Astrocyte (in vitro differentiated cells and primary cell): ENCODE results near the gene EIF1AD. TPM values are rescaled to one million over a fixed set of nuclear protein-coding genes. Genes with fewer than 3 reads are reported as not detected.

ENCODE experiments used
- DNase-seq: peaks from one replicate; pipeline ENCODE4 v3.0.0-alpha.2; 2010; ENCODE audit warnings: low read depth
- FAIRE-seq: peaks from 2 replicates; lab custom pipeline; 2011; peaks lifted over from hg19 to GRCh38; lab: Jason Lieb, UNC
- H2AFZ ChIP-seq: 2 replicates; pipeline ENCODE4 v1.6.0; 2012; ENCODE audit warnings: low read depth, low read length, inconsistent platforms
- H3K27ac ChIP-seq: 2 replicates; pipeline ENCODE4 v1.5.1; 2011; ENCODE audit warnings: low read depth, low read length, inconsistent platforms
- H3K27me3 ChIP-seq: 2 replicates; pipeline ENCODE4 v1.6.0; 2011; ENCODE audit warnings: low read length, inconsistent platforms; ENCODE audit not compliant: insufficient read depth
- H3K36me3 ChIP-seq: 2 replicates; pipeline ENCODE4 v1.5.1; 2011; ENCODE audit warnings: low read length, inconsistent platforms; ENCODE audit not compliant: insufficient read depth
- H3K4me1 ChIP-seq: 2 replicates; pipeline ENCODE4 v1.5.1; 2011; ENCODE audit warnings: low read length, inconsistent platforms; ENCODE audit not compliant: insufficient read depth
- H3K4me2 ChIP-seq: 2 replicates; pipeline ENCODE4 v1.6.0; 2012; ENCODE audit warnings: low read length, inconsistent platforms
- H3K4me3 ChIP-seq: 2 replicates; pipeline ENCODE4 v1.5.1; 2011; ENCODE audit warnings: low read depth, mild to moderate bottlenecking, low read length, inconsistent platforms; ENCODE audit not compliant: insufficient read depth
- H3K79me2 ChIP-seq: 2 replicates; pipeline ENCODE4 v1.6.0; 2012; ENCODE audit warnings: mild to moderate bottlenecking, low read length, inconsistent platforms; ENCODE audit not compliant: insufficient read depth
- H3K9ac ChIP-seq: 2 replicates; pipeline ENCODE4 v1.6.0; 2012; ENCODE audit warnings: mild to moderate bottlenecking, low read length, inconsistent platforms
- H3K9me3 ChIP-seq: 2 replicates; pipeline ENCODE4 v1.5.1; 2012; ENCODE audit warnings: low read depth, mild to moderate bottlenecking, low read length, inconsistent platforms; ENCODE audit not compliant: insufficient read depth
- H4K20me1 ChIP-seq: 2 replicates; pipeline ENCODE4 v1.6.0; 2012; ENCODE audit warnings: low read length, inconsistent platforms; ENCODE audit not compliant: insufficient read depth
- H3K27ac Mint-ChIP-seq: one replicate; pipeline ENCODE4 v1.8.0; 2021; ENCODE audit warnings: mild to moderate bottlenecking, mixed read lengths; ENCODE audit not compliant: unreplicated experiment
- H3K27me3 Mint-ChIP-seq: one replicate; pipeline ENCODE4 v1.8.0; 2021; ENCODE audit warnings: low read depth, mixed read lengths; ENCODE audit not compliant: unreplicated experiment
- H3K36me3 Mint-ChIP-seq: one replicate; pipeline ENCODE4 v1.8.0; 2021; ENCODE audit warnings: low read depth, mixed read lengths; ENCODE audit not compliant: unreplicated experiment
- H3K4me1 Mint-ChIP-seq: one replicate; pipeline ENCODE4 v1.8.0; 2021; ENCODE audit warnings: low read depth, mixed read lengths; ENCODE audit not compliant: unreplicated experiment
- H3K4me3 Mint-ChIP-seq: one replicate; pipeline ENCODE4 v1.8.0; 2021; ENCODE audit warnings: mild to moderate bottlenecking, moderate library complexity, mixed read lengths; ENCODE audit not compliant: unreplicated experiment
- H3K9me3 Mint-ChIP-seq: one replicate; pipeline ENCODE4 v1.8.0; 2021; ENCODE audit warnings: mild to moderate bottlenecking, mixed read lengths; ENCODE audit not compliant: unreplicated experiment
- CTCF ChIP-seq: IDR thresholded peaks from 2 replicates; pipeline ENCODE4 v1.5.1; 2011; ENCODE audit warnings: low read depth, mild to moderate bottlenecking, inconsistent platforms, low read length, moderate library complexity; ENCODE audit not compliant: insufficient read depth
- EZH2 ChIP-seq: IDR thresholded peaks from 2 replicates; pipeline ENCODE4 v1.6.1; 2012; ENCODE audit warnings: mild to moderate bottlenecking, low read length, inconsistent platforms; ENCODE audit not compliant: insufficient read depth
- total RNA-seq: library from RNA; stranded (reverse); gene quantifications from 2 replicates; pipeline ENCODE4 v1.2.1, GENCODE V29; 2021

Gene EIF1AD
- total RNA-seq, 1 donor from 2014 or later, result 42.7 TPM

GRCh38 chr11:65979261-65979759 is 22.6 kb downstream of the EIF1AD start:
- peaks cover 7% of the 10 kb centered on the region for H4K20me1 ChIP-seq
- DNase-seq, result no peak
- H3K36me3 ChIP-seq, result no peaks in the 10 kb centered on the region
- no peak overlapping the region for H3K27ac ChIP-seq
- H3K79me2 ChIP-seq, result no peaks in the 10 kb centered on the region
- H3K36me3 Mint-ChIP-seq, result peaks cover 10% of the 10 kb centered on the region
- FAIRE-seq, result no peak
- H3K4me1 ChIP-seq, result no peaks in the 10 kb centered on the region
- no peak overlapping the region for H3K9ac ChIP-seq
- H3K4me2 ChIP-seq, result no peak overlapping the region
- no peak overlapping the region for H3K4me3 Mint-ChIP-seq
- no peak for TF ChIP-seq EZH2
- no peak for TF ChIP-seq CTCF
- no peaks in the 10 kb centered on the region for H3K27me3 ChIP-seq
- no peaks in the 10 kb centered on the region for H3K9me3 Mint-ChIP-seq
- no peak overlapping the region for H3K27ac Mint-ChIP-seq
- no peaks in the 10 kb centered on the region for H3K4me1 Mint-ChIP-seq
- H3K4me3 ChIP-seq, result no peak overlapping the region
- H3K27me3 Mint-ChIP-seq, result no peaks in the 10 kb centered on the region
- H3K9me3 ChIP-seq, result no peaks in the 10 kb centered on the region
- no peak overlapping the region for H2AFZ ChIP-seq

- Mint-ChIP-seq H3K27ac (no peak overlapping the region), H3K36me3 (peaks cover 10% of the 10 kb centered on the region), H3K4me1 (no peaks in the 10 kb centered on the region), H3K27me3 (no peaks in the 10 kb centered on the region), H3K4me3 (no peak overlapping the region), H3K9me3 (no peaks in the 10 kb centered on the region)
- Histone ChIP-seq H2AFZ (no peak overlapping the region), H4K20me1 (peaks cover 7% of the 10 kb centered on the region), H3K4me1 (no peaks in the 10 kb centered on the region), H3K4me2 (no peak overlapping the region), H3K9ac (no peak overlapping the region), H3K79me2 (no peaks in the 10 kb centered on the region), H3K36me3 (peaks cover 3% of the 10 kb centered on the region), H3K4me3 (no peak overlapping the region), H3K27me3 (no peaks in the 10 kb centered on the region), H3K27ac (no peak overlapping the region), H3K9me3 (no peaks in the 10 kb centered on the region)
- DNase-seq (no peak), FAIRE-seq (no peak)
- no peak for TF ChIP-seq EZH2
- no peak for TF ChIP-seq CTCF
Measured at GRCh38 chr11:65978391-65979238, 23.3 kb downstream of the EIF1AD start.
